GM12878 (cell line): ENCODE results near the gene ZDHHC14. TPM values are rescaled to one million over a fixed set of nuclear protein-coding genes. Genes with fewer than 3 reads are reported as not detected.

Experiments
- ATAC-seq: fragments of 200-7000 bp; cut with Tn5 transposase; 3 replicates; pipeline ENCODE4 v1.9.1; 2020; ENCODE audit warnings: mild to moderate bottlenecking, moderate library complexity
- BruUV-seq: library from RNA; stranded (reverse); fragments of 400-500 nt; replicated peaks from 2 replicates; lab custom pipeline; 2021; lab: Mats Ljungman, UMichigan
- CTCF ChIA-PET: fragments of 300-600 bp; sonication (Branson Sonifier 250); formaldehyde crosslinking; extraction: SDS; loops from one replicate; lab custom pipeline; 2021; ENCODE audit warnings: inconsistent platforms; lab: Yijun Ruan, JAX
- POLR2A ChIA-PET: fragments of 350-600 bp; formaldehyde crosslinking; extraction: SDS; loops from one replicate; lab custom pipeline; 2021; ENCODE audit warnings: inconsistent platforms; lab: Charles Lee
- RAD21 ChIA-PET: fragments of 300-600 bp; sonication (Branson Sonifier 250); formaldehyde crosslinking; loops from one replicate; lab custom pipeline; 2023; ENCODE audit warnings: antibody characterized with exemption; ENCODE audit not compliant: unreplicated experiment; lab: Charles Lee
- SMC1A ChIA-PET: fragments of 300-600 bp; sonication (Branson Sonifier 250); formaldehyde crosslinking; loops from one replicate; lab custom pipeline; 2023; ENCODE audit not compliant: unreplicated experiment, uncharacterized antibody; lab: Charles Lee
- DNase-seq: peaks from one replicate; pipeline ENCODE4 v3.0.0-alpha.2; 2011; ENCODE audit warnings: low read depth, low spot score
- FAIRE-seq: peaks from 3 replicates; lab custom pipeline; 2011; peaks lifted over from hg19 to GRCh38; lab: Jason Lieb, UNC
- H2AFZ ChIP-seq: 2 replicates; pipeline ENCODE4 v1.6.0; 2011; ENCODE audit warnings: low read depth, low read length, control low read depth; ENCODE audit not compliant: control insufficient read depth
- H3K27ac ChIP-seq: 2 replicates; pipeline ENCODE4 v1.5.1; 2011; ENCODE audit warnings: control low read depth; ENCODE audit not compliant: control insufficient read depth, insufficient read depth
- H3K27me3 ChIP-seq, 2 experiments: replicated peaks in 1 of 2; 2 replicates each; pipeline versions ENCODE4 v1.6.0 to v1.6.1; 2011; ENCODE audit warnings: low read length in 1 of 2; ENCODE audit not compliant: control insufficient read depth in 2 of 2, insufficient read depth in 2 of 2
- H3K36me3 ChIP-seq, 2 experiments: 2 replicates each; pipeline ENCODE4 v1.5.1; 2011; ENCODE audit warnings: low read length in 1 of 2; ENCODE audit not compliant: control insufficient read depth in 2 of 2, insufficient read depth in 2 of 2
- H3K4me1 ChIP-seq: 2 replicates; pipeline ENCODE4 v1.6.1; 2011; ENCODE audit warnings: mild to moderate bottlenecking, low read length, moderate library complexity, mixed read lengths; ENCODE audit not compliant: control insufficient read depth, insufficient read depth
- H3K4me2 ChIP-seq: 2 replicates; pipeline ENCODE4 v1.6.0; 2011; ENCODE audit warnings: control low read depth; ENCODE audit not compliant: control insufficient read depth, insufficient read depth
- H3K4me3 ChIP-seq: fragments of 200-600 bp; sonication (generic); 2 replicates; pipeline ENCODE4 v1.5.1; 2016
- H3K79me2 ChIP-seq: 2 replicates; pipeline ENCODE4 v1.6.0; 2011; ENCODE audit warnings: low read length; ENCODE audit not compliant: control insufficient read depth, insufficient read depth
- H3K9ac ChIP-seq: 2 replicates; pipeline ENCODE4 v1.8.0; 2011; ENCODE audit warnings: low read length, control low read depth, mixed read lengths; ENCODE audit not compliant: control insufficient read depth, insufficient read depth
- H3K9me3 ChIP-seq: replicated peaks from 3 replicates; pipeline ENCODE4 v1.5.1; 2011; ENCODE audit warnings: mild to moderate bottlenecking, low read length; ENCODE audit not compliant: control insufficient read depth, insufficient read depth
- H4K20me1 ChIP-seq: 2 replicates; pipeline ENCODE4 v1.6.0; 2011; ENCODE audit not compliant: control insufficient read depth, insufficient read depth
- BHLHE40 ChIP-seq, 2 experiments: fragments of 450-650 bp in 1 of 2; IDR thresholded peaks; 2 replicates each; pipeline ENCODE4 v1.6.1; 2011 to 2017; ENCODE audit warnings: low read depth in 2 of 2, borderline replicate concordance in 1 of 2, improper control_type of control experiment in 1 of 2, low read length in 1 of 2, mild to moderate bottlenecking in 1 of 2
- GATAD2B ChIP-seq: fragments of 450-650 bp; conservative IDR thresholded peaks from 2 replicates; pipeline ENCODE4 v1.6.1; 2017; ENCODE audit warnings: low read depth, mild to moderate bottlenecking, moderate library complexity
- HDGF ChIP-seq: fragments of 450-650 bp; IDR thresholded peaks from 2 replicates; pipeline ENCODE4 v1.6.1; 2016; ENCODE audit warnings: antibody characterized with exemption
- IKZF2 ChIP-seq, 2 experiments: fragments of 450-650 bp; IDR thresholded peaks; 2 replicates each; pipeline ENCODE4 v1.6.1; 2017; ENCODE audit warnings: mild to moderate bottlenecking in 2 of 2, moderate library complexity in 2 of 2
- MEF2B ChIP-seq: fragments of 450-650 bp; IDR thresholded peaks from 2 replicates; pipeline ENCODE4 v1.6.1; 2018; ENCODE audit warnings: mild to moderate bottlenecking, moderate library complexity; ENCODE audit not compliant: partially characterized antibody, poor library complexity, severe bottlenecking
- MYB ChIP-seq: fragments of 150-350 bp; IDR thresholded peaks from 2 replicates; pipeline ENCODE4 v1.6.1; 2014; ENCODE audit warnings: mild to moderate bottlenecking, low read depth, low read length, borderline replicate concordance
- NR2C2 ChIP-seq: IDR thresholded peaks from 2 replicates; pipeline ENCODE4 v1.6.1; 2011; ENCODE audit warnings: borderline replicate concordance, low read depth; ENCODE audit not compliant: control insufficient read depth, insufficient read length
- PAX5 ChIP-seq: IDR thresholded peaks from 2 replicates; pipeline ENCODE4 v1.6.1; 2011; ENCODE audit warnings: low read depth, low read length, borderline replicate concordance
- RB1 ChIP-seq: fragments of 450-650 bp; formaldehyde crosslinking; IDR thresholded peaks from 2 replicates; pipeline ENCODE4 v1.6.1; 2017; ENCODE audit warnings: mild to moderate bottlenecking, borderline replicate concordance
- SMARCA5 ChIP-seq: fragments of 450-650 bp; IDR thresholded peaks from 2 replicates; pipeline ENCODE4 v1.6.1; 2017; ENCODE audit warnings: mild to moderate bottlenecking
- ZNF622 ChIP-seq: fragments of 450-650 bp; IDR thresholded peaks from 2 replicates; pipeline ENCODE4 v1.6.1; 2017; ENCODE audit warnings: mild to moderate bottlenecking, inconsistent platforms
- ZZZ3 ChIP-seq: IDR thresholded peaks from 2 replicates; pipeline ENCODE4 v1.6.1; 2011; ENCODE audit warnings: low read depth; ENCODE audit not compliant: control insufficient read depth, insufficient read length
- WGBS: methylation state at CpG from one replicate; pipeline ENCODE4 v1.1.6; 2016; ENCODE audit warnings: low lambda C conversion rate; ENCODE audit not compliant: insufficient replicate concordance, insufficient coverage; ENCODE audit errors: missing lambda C conversion rate; 5-methylcytosine and 5-hydroxymethylcytosine counted together
- in situ Hi-C: fragments of 300-500 bp; cut with MboI; formaldehyde crosslinking; loops from 9 replicates; pipeline ENCODE4 v1.14.3; 2018; ENCODE audit warnings: mixed read lengths
- intact Hi-C: fragments of 100-400 bp; cut with micrococcal nuclease; formaldehyde crosslinking; loops from one replicate; pipeline ENCODE4 v1.14.2; 2022; ENCODE audit not compliant: unreplicated experiment
- polyA plus RNA-seq, 11 experiments: library from polyadenylated mRNA; depleted of rRNA in 4 of 11; unstranded in 6 of 11; stranded (reverse) in 5 of 11; fragments of >200 nt; fragmentation: Nextera tagmentation in 4 of 11; fragmentation: Illumina TruSeq in 1 of 11; extraction: Ambion mirVana in 4 of 11; extraction: Trizol in 1 of 11; gene quantifications; 1 replicate in 1 of 11; 2 replicates in 10 of 11; pipeline versions ENCODE4 v1.2.1 to v1.2.3, GENCODE V29; 2011 to 2016; ENCODE audit warnings: inconsistent platforms in 2 of 11, missing spikeins in 2 of 11, low read depth in 1 of 11
- total RNA-seq, 4 experiments: library from RNA; depleted of rRNA in 3 of 4; stranded (reverse); fragments of >200 nt in 3 of 4; fragmentation: Illumina TruSeq in 1 of 4; extraction: Trizol in 1 of 4; gene quantifications; 2 replicates each; pipeline versions ENCODE4 v1.2.1 to v1.2.3, GENCODE V29; 2013 to 2021
- TF ChIP-seq, protein P1 (sequence below): IDR thresholded peaks from 2 replicates; pipeline ENCODE4 v1.6.1; 2012; ENCODE audit warnings: low read depth, low read length, improper control_type of control experiment
- TF ChIP-seq, protein P2 (sequence below): fragments of 450-650 bp; IDR thresholded peaks from 2 replicates; pipeline ENCODE4 v1.6.1; 2016; ENCODE audit warnings: mild to moderate bottlenecking
- TF ChIP-seq, protein P3 (sequence below): fragments of 450-650 bp; IDR thresholded peaks from 2 replicates; pipeline ENCODE4 v1.6.1; 2017; ENCODE audit warnings: mild to moderate bottlenecking, moderate library complexity

Gene ZDHHC14
- total and polyA plus RNA-seq, 10 of the 15 experiments (the other 5 are each of a cell fraction or from before 2014, with no cell fraction given) = 0.15 to 16.0 (median 0.76) TPM; not detected in 1

DNA sequence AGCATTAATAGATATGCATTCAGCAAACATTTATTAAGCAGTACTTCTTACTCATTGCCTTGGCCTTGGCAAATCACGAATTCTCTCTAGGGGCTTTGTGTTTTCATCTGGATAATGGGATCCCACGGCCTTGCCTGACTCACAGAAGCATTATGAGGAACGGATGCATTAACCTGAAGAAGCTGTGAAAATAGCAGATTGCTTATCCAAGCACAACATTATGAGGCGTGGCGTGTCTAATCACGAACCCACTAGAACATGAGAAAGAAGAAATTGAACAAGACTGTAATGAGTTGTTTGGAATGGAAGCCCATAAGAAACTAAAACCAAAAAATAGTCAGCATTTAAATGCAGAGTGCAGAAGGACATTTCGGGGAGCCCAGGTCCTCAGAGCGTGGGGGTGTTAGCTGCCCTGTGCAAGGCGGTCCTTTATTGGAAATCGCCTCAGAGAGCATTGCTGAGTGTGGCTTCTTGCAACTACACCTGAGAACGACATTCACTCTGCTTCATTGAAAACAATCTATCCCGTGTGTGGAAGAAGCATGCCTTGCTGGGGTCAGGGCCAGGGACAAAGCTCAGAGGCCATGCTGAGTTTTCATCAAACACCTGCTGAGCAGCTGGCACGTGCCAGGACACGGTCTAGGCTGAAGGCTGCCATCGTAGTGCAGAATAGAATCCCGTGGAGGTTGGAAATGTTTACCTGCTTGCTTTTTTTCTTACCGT, 179.9 kb downstream of the ZDHHC14 start:
- peaks cover 76% of the 10 kb centered on the region for H3K4me1 ChIP-seq
- intact Hi-C loops (loop anchor here (1.0 to 5.0 kb wide), 6 partner anchors 9 to 869 kb away; no protein-coding TSS in a partner anchor), in situ Hi-C loops (loop anchor here (5.0 kb wide), 2 partner anchors 99 to 201 kb away; no protein-coding TSS in a partner anchor)
- DNase-seq = no peak
- H3K9ac ChIP-seq = peak overlapping the region; percentile 18; the same call in 1 of the 2 replicates
- 45% methylated on average over 17 of the region's 17 CpGs for WGBS
- peak; percentile 0; the same call in 2 of the 3 replicates for ATAC-seq
- no peaks in the 10 kb centered on the region for H3K79me2 ChIP-seq
- FAIRE-seq = no peak
- ChIA-PET RAD21 (interaction anchor here (0.7 to 9.6 kb wide), 10 partner anchors 9 to 238 kb away, joined by 3 to 350 read pairs (median 10); partner anchors contain the start of gene TMEM242), POLR2A (interaction anchor here (1.3 to 11.0 kb wide), 4 partner anchors 10 to 174 kb away, joined by 4 to 170 read pairs (median 8); no protein-coding TSS in a partner anchor), SMC1A (interaction anchor here (1.3 to 17.5 kb wide), 8 partner anchors 9 to 105 kb away, joined by 3 to 431 read pairs (median 14); no protein-coding TSS in a partner anchor), CTCF (interaction anchor here (1.5 to 4.3 kb wide), 6 partner anchors 10 to 105 kb away, joined by 3 to 84 read pairs (median 10); no protein-coding TSS in a partner anchor)
- H3K4me2 ChIP-seq = peak overlapping the region; percentile 76
- no peak overlapping the region for H2AFZ ChIP-seq
- no peaks in the 10 kb centered on the region for H4K20me1 ChIP-seq
- peaks cover 2% of the 10 kb centered on the region; the same call in 2 of the 3 replicates for H3K9me3 ChIP-seq
- H3K4me3 ChIP-seq = no peak overlapping the region
- H3K36me3 ChIP-seq = peaks cover 0 to 1% of the 10 kb centered on the region in 2 experiments; a peak in 1 of 4 replicates
- peak overlapping the region; percentile 66 for H3K27ac ChIP-seq
- H3K27me3 ChIP-seq = no peaks in the 10 kb centered on the region
- BruUV-seq = no TSS peak
- TF ChIP-seq HDGF (0 out of 2 replicates have a peak, but pooled peaks have one; percentile 25), NR2C2 (no peak), BHLHE40 (IDR thresholded peaks at IDR 0.05; ENCODE audit: borderline replicate concordance in 1 of 2, low read depth in 2 of 2, low read length in 1 of 2) (peak; percentile 81 to 90; a peak in 3 of 4 replicates), PAX5 (0 out of 2 replicates have a peak, but pooled peaks have one; percentile 35), MYB (no peak), SMARCA5 (peak; percentile 49; the same call in 1 of the 2 replicates), MEF2B (no peak), IKZF2 (IDR thresholded peaks at IDR 0.05) (0 out of 4 replicates have a peak, but pooled peaks of 1 of the 2 experiments have one; percentile 4), GATAD2B (0 out of 2 replicates have a peak, but pooled peaks have one; percentile 18), ZNF622 (no peak), RB1 (no peak), ZZZ3 (no peak)
- TF ChIP-seq, protein P1, sequence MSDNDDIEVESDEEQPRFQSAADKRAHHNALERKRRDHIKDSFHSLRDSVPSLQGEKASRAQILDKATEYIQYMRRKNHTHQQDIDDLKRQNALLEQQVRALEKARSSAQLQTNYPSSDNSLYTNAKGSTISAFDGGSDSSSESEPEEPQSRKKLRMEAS = peak; percentile 25; the same call in 1 of the 2 replicates
- TF ChIP-seq, protein P2, sequence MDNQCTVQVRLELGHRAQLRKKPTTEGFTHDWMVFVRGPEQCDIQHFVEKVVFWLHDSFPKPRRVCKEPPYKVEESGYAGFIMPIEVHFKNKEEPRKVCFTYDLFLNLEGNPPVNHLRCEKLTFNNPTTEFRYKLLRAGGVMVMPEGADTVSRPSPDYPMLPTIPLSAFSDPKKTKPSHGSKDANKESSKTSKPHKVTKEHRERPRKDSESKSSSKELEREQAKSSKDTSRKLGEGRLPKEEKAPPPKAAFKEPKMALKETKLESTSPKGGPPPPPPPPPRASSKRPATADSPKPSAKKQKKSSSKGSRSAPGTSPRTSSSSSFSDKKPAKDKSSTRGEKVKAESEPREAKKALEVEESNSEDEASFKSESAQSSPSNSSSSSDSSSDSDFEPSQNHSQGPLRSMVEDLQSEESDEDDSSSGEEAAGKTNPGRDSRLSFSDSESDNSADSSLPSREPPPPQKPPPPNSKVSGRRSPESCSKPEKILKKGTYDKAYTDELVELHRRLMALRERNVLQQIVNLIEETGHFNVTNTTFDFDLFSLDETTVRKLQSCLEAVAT = 0 out of 2 replicates have a peak, but pooled peaks have one; percentile 22
- TF ChIP-seq, protein P3, sequence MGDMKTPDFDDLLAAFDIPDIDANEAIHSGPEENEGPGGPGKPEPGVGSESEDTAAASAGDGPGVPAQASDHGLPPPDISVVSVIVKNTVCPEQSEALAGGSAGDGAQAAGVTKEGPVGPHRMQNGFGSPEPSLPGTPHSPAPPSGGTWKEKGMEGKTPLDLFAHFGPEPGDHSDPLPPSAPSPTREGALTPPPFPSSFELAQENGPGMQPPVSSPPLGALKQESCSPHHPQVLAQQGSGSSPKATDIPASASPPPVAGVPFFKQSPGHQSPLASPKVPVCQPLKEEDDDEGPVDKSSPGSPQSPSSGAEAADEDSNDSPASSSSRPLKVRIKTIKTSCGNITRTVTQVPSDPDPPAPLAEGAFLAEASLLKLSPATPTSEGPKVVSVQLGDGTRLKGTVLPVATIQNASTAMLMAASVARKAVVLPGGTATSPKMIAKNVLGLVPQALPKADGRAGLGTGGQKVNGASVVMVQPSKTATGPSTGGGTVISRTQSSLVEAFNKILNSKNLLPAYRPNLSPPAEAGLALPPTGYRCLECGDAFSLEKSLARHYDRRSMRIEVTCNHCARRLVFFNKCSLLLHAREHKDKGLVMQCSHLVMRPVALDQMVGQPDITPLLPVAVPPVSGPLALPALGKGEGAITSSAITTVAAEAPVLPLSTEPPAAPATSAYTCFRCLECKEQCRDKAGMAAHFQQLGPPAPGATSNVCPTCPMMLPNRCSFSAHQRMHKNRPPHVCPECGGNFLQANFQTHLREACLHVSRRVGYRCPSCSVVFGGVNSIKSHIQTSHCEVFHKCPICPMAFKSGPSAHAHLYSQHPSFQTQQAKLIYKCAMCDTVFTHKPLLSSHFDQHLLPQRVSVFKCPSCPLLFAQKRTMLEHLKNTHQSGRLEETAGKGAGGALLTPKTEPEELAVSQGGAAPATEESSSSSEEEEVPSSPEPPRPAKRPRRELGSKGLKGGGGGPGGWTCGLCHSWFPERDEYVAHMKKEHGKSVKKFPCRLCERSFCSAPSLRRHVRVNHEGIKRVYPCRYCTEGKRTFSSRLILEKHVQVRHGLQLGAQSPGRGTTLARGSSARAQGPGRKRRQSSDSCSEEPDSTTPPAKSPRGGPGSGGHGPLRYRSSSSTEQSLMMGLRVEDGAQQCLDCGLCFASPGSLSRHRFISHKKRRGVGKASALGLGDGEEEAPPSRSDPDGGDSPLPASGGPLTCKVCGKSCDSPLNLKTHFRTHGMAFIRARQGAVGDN = peak; percentile 67; the same call in 1 of the 2 replicates
